GM12874 (cell line): ENCODE data around the gene KHDC1.

Experiments used
- CTCF ChIP-seq: IDR thresholded peaks from 2 replicates; pipeline ENCODE4 v1.5.1; 2011; ENCODE audit warnings: low read depth, mild to moderate bottlenecking, control low read depth, low read length, moderate library complexity; ENCODE audit not compliant: insufficient read depth

KHDC1 gene

GRCh38 chr6:73204252-73204651, 58.7 kb downstream of the KHDC1 start:
- no peak for TF ChIP-seq CTCF

GRCh38 chr6:73203098-73203497, 59.9 kb downstream of the KHDC1 start:
- TF ChIP-seq CTCF: no peak

GRCh38 chr6:73200735-73201134, 62.3 kb downstream of the KHDC1 start:
- TF ChIP-seq CTCF: no peak

- no peak for TF ChIP-seq CTCF
Observed at GRCh38 chr6:73200247-73200646, 62.7 kb downstream of the KHDC1 start.

- TF ChIP-seq CTCF: no peak
Observed at GRCh38 chr6:73194744-73195143, 68.3 kb downstream of the KHDC1 start.
